ENCODE data around the gene WDR83. TPM values are rescaled to one million over a fixed set of nuclear protein-coding genes. Genes with fewer than 3 reads are reported as not detected.

The WDR83 gene
- total RNA-seq, 6 experiments from 2014 or later: 8.6 to 13.3 (median 9.9) TPM

DNA sequence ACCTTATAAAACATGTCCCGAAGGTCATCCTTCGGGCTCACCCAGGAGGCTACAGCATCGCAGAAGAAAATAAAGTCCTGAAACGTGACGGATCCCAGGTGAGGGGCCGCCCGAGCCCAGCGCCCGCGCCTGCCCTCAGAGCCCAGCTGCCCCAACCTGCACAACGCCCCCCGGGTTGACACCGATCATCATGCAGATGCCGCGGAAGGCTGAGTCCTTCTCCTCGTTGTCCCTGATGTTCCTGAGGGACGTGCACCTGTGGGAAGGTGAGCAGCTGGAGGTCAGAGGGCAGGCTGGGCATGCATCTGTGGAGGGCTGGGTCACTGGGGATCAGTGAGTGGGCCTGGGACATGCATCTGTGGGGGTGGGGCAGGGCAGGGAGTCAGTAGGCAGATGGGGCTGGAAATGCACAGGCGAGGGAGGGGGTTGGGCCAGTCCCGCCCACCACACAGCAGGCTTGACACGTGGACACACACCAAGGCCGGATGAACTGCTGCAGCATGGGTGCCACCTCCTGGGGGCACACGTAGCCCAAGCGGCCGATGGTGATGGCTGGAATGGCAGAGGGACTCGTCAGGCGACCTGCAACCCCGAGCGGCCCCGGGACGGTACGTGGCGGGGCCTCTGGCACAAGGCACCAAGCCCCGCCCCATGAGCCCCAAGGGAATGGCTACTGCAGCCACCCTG is 35.1 kb downstream of the WDR83 start:
- peaks cover 3% of the 10 kb centered on the region for H3K27me3 Mint-ChIP-seq (ENCODE audit: insufficient read depth)
- H3K9me3 Mint-ChIP-seq: no peaks in the 10 kb centered on the region
- H3K4me1 Mint-ChIP-seq (ENCODE audit: low read depth): peaks cover 8% of the 10 kb centered on the region
- H3K27ac Mint-ChIP-seq: no peak overlapping the region
- DNase-seq: no peak
- H3K4me3 Mint-ChIP-seq: no peak overlapping the region
- TF ChIP-seq, protein P1, sequence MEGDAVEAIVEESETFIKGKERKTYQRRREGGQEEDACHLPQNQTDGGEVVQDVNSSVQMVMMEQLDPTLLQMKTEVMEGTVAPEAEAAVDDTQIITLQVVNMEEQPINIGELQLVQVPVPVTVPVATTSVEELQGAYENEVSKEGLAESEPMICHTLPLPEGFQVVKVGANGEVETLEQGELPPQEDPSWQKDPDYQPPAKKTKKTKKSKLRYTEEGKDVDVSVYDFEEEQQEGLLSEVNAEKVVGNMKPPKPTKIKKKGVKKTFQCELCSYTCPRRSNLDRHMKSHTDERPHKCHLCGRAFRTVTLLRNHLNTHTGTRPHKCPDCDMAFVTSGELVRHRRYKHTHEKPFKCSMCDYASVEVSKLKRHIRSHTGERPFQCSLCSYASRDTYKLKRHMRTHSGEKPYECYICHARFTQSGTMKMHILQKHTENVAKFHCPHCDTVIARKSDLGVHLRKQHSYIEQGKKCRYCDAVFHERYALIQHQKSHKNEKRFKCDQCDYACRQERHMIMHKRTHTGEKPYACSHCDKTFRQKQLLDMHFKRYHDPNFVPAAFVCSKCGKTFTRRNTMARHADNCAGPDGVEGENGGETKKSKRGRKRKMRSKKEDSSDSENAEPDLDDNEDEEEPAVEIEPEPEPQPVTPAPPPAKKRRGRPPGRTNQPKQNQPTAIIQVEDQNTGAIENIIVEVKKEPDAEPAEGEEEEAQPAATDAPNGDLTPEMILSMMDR (IDR thresholded peaks at IDR 0.05): no peak
- H3K36me3 Mint-ChIP-seq (ENCODE audit: low read depth): peaks cover 28% of the 10 kb centered on the region

DNA sequence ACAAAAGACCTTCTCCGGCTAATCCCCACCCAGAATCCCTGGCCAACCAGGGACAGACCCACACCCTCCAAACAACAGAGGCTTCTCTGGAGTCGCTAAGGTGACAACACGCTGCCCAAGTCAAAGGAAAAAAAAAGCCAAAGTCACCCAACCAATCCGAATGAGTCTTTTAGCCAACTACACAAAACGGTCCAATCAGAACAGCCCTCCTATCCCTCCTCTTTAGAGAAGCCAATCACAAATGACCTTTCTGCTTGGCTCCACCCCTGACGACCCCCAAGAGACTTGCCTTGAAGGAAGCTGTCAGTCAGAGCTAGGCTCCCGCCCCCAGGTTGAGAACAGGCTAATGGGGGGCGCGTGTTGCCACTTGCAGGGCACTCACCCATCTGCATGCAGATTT is 36.4 kb downstream of the WDR83 start:
- H3K27ac Mint-ChIP-seq: no peak overlapping the region
- peaks cover 3% of the 10 kb centered on the region; the same call in 1 of the 2 replicates for H3K4me1 Mint-ChIP-seq (ENCODE audit: low read depth)
- no peaks in the 10 kb centered on the region for H3K9me3 Mint-ChIP-seq
- no peak overlapping the region for H3K4me3 Mint-ChIP-seq
- H3K36me3 Mint-ChIP-seq (ENCODE audit: low read depth): peaks cover 25% of the 10 kb centered on the region
- no peak for DNase-seq
- TF ChIP-seq, protein P1 (IDR thresholded peaks at IDR 0.05): no peak
- peaks cover 3% of the 10 kb centered on the region for H3K27me3 Mint-ChIP-seq (ENCODE audit: insufficient read depth)

DNA sequence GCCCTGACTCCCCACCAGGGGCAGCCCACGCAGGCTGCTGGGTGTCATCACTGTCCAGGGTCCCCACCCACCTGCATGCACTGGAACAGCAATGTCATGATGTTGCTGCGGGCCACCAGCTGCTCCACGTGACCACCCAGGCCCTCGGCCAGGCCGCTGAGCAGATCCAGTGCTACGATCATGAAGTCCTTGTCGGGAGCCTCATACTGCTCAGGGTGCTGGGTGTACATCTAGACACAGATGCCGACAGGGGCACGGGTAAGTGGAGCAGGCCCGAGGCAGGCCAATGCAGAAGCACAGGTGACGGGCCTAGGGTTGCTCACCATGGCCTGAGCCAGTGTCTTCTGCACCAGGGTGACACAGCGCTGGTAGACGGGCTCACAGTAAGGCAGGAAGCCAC is 38.6 kb downstream of the WDR83 start:
- Mint-ChIP-seq H3K9me3 (no peaks in the 10 kb centered on the region), H3K27me3 (ENCODE audit: insufficient read depth) (peaks cover 3% of the 10 kb centered on the region), H3K36me3 (ENCODE audit: low read depth) (peaks cover 21% of the 10 kb centered on the region), H3K4me1 (ENCODE audit: low read depth) (no peaks in the 10 kb centered on the region), H3K4me3 (no peak overlapping the region), H3K27ac (no peak overlapping the region)
- DNase-seq: no peak
- TF ChIP-seq, protein P1 (IDR thresholded peaks at IDR 0.05): no peak

DNA sequence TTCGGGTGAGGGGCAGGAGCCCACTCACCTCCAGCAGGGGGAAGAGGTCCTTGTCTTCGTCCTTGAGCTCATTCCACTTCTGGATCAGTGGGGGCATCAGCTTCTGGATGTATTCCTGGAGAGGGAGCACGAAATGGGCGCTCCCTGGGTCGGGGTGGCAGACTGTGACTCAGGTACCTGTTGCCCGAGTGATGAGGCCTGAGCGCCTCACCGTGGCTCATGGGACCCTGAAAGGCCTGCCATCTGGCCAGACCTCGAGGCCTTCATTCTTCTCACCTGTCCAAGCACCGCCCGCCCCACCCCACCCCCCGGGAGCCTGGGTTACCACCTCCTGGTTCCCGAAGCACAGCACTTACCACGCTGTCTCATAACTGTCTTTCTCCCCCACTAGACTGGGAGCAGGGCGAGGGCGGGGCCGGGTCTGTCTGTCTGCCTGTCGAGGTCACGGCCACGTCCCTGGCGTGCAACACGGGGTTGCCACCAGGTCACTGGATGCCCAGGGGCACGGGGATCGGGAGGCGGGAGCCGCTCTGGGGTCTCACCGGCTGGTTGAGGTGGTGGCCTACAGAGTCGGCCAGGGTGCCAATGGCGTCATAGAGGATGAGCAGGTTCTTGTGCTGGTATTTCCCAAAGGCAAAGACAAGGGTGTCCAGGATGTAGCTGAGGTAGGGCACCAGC is 39.2 kb downstream of the WDR83 start:
- TF ChIP-seq, protein P1 (IDR thresholded peaks at IDR 0.05): no peak
- Mint-ChIP-seq H3K36me3 (ENCODE audit: low read depth) (peaks cover 21% of the 10 kb centered on the region), H3K4me3 (no peak overlapping the region)

DNA sequence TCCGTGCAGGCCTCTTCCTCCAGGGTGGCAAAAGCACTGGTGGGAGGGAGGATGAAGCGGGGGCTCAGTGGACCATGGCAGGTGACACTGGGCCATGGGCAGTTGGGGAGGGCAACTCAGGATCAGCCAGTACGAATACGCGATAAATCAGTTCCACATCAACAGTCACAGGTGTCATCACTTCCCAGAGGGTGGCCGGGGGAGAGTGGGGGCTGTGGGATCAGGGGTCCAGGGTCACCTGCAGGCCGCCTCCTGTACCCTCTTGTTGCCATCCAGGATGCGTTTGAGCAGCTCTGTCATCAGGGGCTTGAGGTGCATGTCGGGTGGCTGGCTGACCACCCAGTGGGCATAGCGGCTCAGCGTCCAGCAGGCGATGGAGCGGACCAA is 39.7 kb downstream of the WDR83 start:
- no peak for DNase-seq
- peaks cover 3% of the 10 kb centered on the region for H3K27me3 Mint-ChIP-seq (ENCODE audit: insufficient read depth)
- no peaks in the 10 kb centered on the region for H3K4me1 Mint-ChIP-seq (ENCODE audit: low read depth)
- no peaks in the 10 kb centered on the region for H3K9me3 Mint-ChIP-seq
- no peak overlapping the region for H3K27ac Mint-ChIP-seq
- peaks cover 21% of the 10 kb centered on the region for H3K36me3 Mint-ChIP-seq (ENCODE audit: low read depth)
- H3K4me3 Mint-ChIP-seq: no peak overlapping the region
- TF ChIP-seq, protein P1 (IDR thresholded peaks at IDR 0.05): no peak

More for the DNA sequence above, 39.2 kb downstream of the WDR83 start:
- Mint-ChIP-seq H3K27me3 (ENCODE audit: insufficient read depth) (peaks cover 3% of the 10 kb centered on the region), H3K4me1 (ENCODE audit: low read depth) (no peaks in the 10 kb centered on the region), H3K9me3 (no peaks in the 10 kb centered on the region), H3K27ac (no peak overlapping the region)
- DNase-seq: no peak
